Measurements from ENCODE around the gene POLD4.

GRCh38 chr11:67356387-67356863 is 3.1 kb upstream of the POLD4 start:
- TF ChIP-seq CTCF (IDR thresholded peaks at IDR 0.05) = no peak
- no peak for TF ChIP-seq EP300 (IDR thresholded peaks at IDR 0.05)
